Activated T-helper 17 cell treated with anti-CD3 and anti-CD28 coated beads, Interleukin-2, amount 50 U/mL, for 72 hours (primary cell): Measurements from ENCODE around the gene SLC16A5. TPM values are rescaled to one million over a fixed set of nuclear protein-coding genes. Genes with fewer than 3 reads are reported as not detected.
"Not testable (repeated sequence)": the region's sequence is repeated elsewhere in the genome, so short reads cannot be mapped to it uniquely, and the experiment has no call there.

Experiments used
- ATAC-seq: fragments of 150-1000 bp; cut with Tn5 transposase; replicated peaks from 2 replicates; pipeline ENCODE4 v1.10.0; 2021; ENCODE audit warnings: mild to moderate bottlenecking, moderate library complexity
- H3K27ac Mint-ChIP-seq: one replicate; pipeline ENCODE4 v1.8.0; 2022; ENCODE audit warnings: mixed read lengths
- H3K27me3 Mint-ChIP-seq: one replicate; pipeline ENCODE4 v1.8.0; 2022; ENCODE audit warnings: mixed read lengths
- H3K36me3 Mint-ChIP-seq: one replicate; pipeline ENCODE4 v1.8.0; 2022; ENCODE audit warnings: low read depth, mild to moderate bottlenecking, mixed read lengths
- H3K4me1 Mint-ChIP-seq: one replicate; pipeline ENCODE4 v1.8.0; 2022; ENCODE audit warnings: mixed read lengths
- H3K4me3 Mint-ChIP-seq: one replicate; pipeline ENCODE4 v1.8.0; 2022; ENCODE audit warnings: mild to moderate bottlenecking, mixed read lengths
- H3K9me3 Mint-ChIP-seq: one replicate; pipeline ENCODE4 v1.8.0; 2022; ENCODE audit warnings: mixed read lengths
- total RNA-seq, 2 donors: library from RNA; stranded (reverse); gene quantifications; one replicate each; pipeline ENCODE4 v1.2.3, GENCODE V29; 2022

The SLC16A5 gene
- total RNA-seq, 2 donors from 2014 or later: 5.4 to 14.6 TPM

DNA sequence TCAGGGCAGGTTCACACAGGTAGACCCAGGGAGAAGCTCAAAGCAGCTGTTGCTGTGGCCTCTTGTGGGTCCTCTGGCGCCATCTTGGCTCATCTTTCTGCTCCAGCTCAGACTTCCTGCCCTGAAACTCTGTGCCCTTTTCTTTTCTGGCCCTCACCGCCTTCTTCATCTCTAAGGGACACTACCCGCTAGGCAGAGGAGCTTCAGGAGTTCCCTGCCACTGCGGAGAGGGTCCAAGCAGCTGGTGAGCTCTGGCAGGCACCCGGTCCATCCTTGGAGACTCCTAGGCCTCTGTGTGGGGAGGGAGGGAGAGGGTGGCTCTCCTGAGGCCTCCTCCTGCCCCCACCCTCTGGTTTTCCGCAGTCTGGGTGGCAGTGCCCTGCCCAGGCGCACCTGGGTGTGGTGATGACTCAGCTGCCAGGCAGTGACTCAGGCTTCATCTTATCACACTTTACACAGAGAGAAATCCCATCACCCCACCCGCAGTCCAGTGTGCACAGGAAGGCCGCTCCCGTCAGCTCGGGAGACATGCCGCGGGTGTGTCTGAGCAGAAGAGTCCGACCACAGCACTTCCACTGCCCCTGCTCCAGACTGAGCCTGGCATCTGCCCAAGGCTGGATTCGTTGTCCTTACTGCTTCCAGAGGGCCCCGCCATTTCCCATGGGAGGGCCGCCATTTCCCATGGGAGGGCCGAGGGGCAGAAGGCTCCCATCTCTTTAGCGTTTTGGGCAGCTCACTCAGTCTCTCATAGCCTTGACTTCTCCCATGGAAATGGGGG is 36.5 kb downstream of the SLC16A5 start:
- Mint-ChIP-seq H3K36me3 (peaks cover 26% of the 10 kb centered on the region), H3K4me1 (peaks cover 22% of the 10 kb centered on the region), H3K4me3 (peak overlapping the region; percentile 86), H3K27ac (peak overlapping the region; percentile 95), H3K27me3 (no peaks in the 10 kb centered on the region), H3K9me3 (no peaks in the 10 kb centered on the region)
- ATAC-seq: peak; percentile 99

GRCh38 chr17:75124819-75125162 is 37.0 kb downstream of the SLC16A5 start:
- H3K27me3 Mint-ChIP-seq: no peaks in the 10 kb centered on the region
- H3K4me1 Mint-ChIP-seq: peaks cover 22% of the 10 kb centered on the region
- peaks cover 31% of the 10 kb centered on the region for H3K36me3 Mint-ChIP-seq
- H3K4me3 Mint-ChIP-seq: peak overlapping the region; percentile 86
- peak overlapping the region; percentile 95 for H3K27ac Mint-ChIP-seq
- ATAC-seq: no peak
- H3K9me3 Mint-ChIP-seq: no peaks in the 10 kb centered on the region

DNA sequence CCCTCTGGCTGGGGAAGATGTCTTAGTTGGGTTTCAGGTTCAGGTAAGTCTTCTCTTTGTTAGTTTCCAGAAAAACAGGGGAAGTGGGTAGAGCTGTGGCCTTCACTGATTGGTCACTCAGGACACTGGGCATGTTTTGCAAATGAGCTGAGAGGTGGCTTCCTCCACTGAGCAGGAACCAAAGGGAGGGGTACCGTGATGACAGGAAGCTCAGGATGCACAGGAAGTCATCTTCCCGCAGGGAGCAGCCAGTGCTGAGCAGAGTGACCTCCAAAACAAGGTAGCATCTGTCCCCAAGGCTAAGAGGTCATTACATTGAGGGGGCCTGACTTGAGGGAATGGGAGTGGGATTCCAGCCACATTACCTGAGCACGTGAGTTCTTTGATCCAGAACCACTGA is 38.2 kb downstream of the SLC16A5 start:
- H3K4me3 Mint-ChIP-seq: peak overlapping the region; percentile 49
- no peak for ATAC-seq
- peaks cover 34% of the 10 kb centered on the region for H3K36me3 Mint-ChIP-seq
- no peaks in the 10 kb centered on the region for H3K9me3 Mint-ChIP-seq
- H3K4me1 Mint-ChIP-seq: peaks cover 28% of the 10 kb centered on the region
- H3K27ac Mint-ChIP-seq: peak overlapping the region; percentile 41
- no peaks in the 10 kb centered on the region for H3K27me3 Mint-ChIP-seq

- Mint-ChIP-seq H3K36me3 (peaks cover 27% of the 10 kb centered on the region), H3K27me3 (no peaks in the 10 kb centered on the region), H3K4me1 (peaks cover 28% of the 10 kb centered on the region), H3K4me3 (no peak overlapping the region), H3K27ac (no peak overlapping the region), H3K9me3 (no peaks in the 10 kb centered on the region)
- no peak for ATAC-seq
Measured at GRCh38 chr17:75126954-75127353, 39.2 kb downstream of the SLC16A5 start.

DNA sequence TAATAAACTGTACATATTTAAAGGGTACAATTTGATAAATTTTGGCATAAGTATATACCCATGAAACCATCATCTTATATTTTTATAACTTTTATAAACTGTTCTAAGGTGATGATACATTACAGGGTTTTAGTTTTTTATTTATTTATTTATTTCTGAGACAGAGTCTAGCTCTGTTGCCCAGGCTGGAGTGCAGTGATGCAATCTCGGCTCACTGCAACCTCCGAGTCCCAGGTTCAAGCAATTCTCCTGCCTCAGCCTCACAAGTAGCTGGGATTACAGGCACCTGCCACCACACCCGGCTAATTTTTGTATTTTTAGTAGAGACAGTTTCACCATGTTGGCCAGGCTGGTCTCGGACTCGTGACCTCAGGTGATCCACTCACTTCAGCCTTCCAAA is 40.2 kb downstream of the SLC16A5 start:
- not testable (repeated sequence) for H3K27ac Mint-ChIP-seq, H3K9me3 Mint-ChIP-seq, H3K4me3 Mint-ChIP-seq, ATAC-seq, H3K27me3 Mint-ChIP-seq
- H3K36me3 Mint-ChIP-seq: peaks cover 27% of the 10 kb centered on the region
- peaks cover 28% of the 10 kb centered on the region for H3K4me1 Mint-ChIP-seq

- Mint-ChIP-seq H3K4me1 (peaks cover 27% of the 10 kb centered on the region), H3K27me3 (no peaks in the 10 kb centered on the region), H3K9me3 (no peaks in the 10 kb centered on the region), H3K36me3 (peaks cover 27% of the 10 kb centered on the region), H3K4me3 (peak overlapping the region; percentile 53), H3K27ac (no peak overlapping the region)
- ATAC-seq: no peak
Measured at GRCh38 chr17:75128694-75129505, 41.1 kb downstream of the SLC16A5 start.

- Mint-ChIP-seq H3K36me3 (peaks cover 23% of the 10 kb centered on the region), H3K4me3 (peak overlapping the region; percentile 53), H3K9me3 (no peaks in the 10 kb centered on the region), H3K27ac (peak overlapping the region; percentile 38), H3K27me3 (no peaks in the 10 kb centered on the region), H3K4me1 (peaks cover 20% of the 10 kb centered on the region)
- ATAC-seq: no peak
Measured at GRCh38 chr17:75129576-75129975, 41.8 kb downstream of the SLC16A5 start.

DNA sequence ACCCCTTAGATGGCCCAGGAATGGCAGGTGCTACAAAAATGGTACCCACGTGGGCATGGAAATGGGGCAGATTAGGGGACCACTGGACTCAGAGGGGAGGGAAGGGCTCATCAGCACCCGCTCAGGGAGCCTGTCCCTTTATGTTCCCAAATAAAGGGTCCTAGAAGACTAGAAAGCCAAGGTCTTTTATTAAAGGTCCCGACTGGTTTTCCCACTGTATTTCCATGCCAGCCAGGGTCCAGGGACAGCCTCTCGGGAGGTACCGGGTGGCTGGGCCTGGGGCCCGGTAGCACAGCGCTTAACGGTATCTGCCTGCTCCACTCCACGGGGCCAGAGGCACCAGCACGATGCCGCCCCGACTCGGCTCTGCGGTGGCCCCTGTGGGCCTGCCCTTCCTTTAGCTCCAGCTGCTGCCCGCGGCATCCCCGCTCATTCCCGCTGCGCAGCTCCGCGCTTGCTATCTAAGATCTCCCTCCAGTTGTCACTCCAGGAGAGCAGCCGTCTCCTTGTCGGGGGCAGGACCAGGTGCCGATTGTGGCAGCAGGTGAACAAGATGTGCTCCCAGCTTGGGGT is 42.4 kb downstream of the SLC16A5 start:
- no peak for ATAC-seq
- H3K4me3 Mint-ChIP-seq: peak overlapping the region; percentile 85
- peaks cover 15% of the 10 kb centered on the region for H3K4me1 Mint-ChIP-seq
- no peaks in the 10 kb centered on the region for H3K27me3 Mint-ChIP-seq
- peak overlapping the region; percentile 86 for H3K27ac Mint-ChIP-seq
- peaks cover 23% of the 10 kb centered on the region for H3K36me3 Mint-ChIP-seq
- no peaks in the 10 kb centered on the region for H3K9me3 Mint-ChIP-seq

- H3K4me1 Mint-ChIP-seq: peaks cover 12% of the 10 kb centered on the region
Measured at GRCh38 chr17:75130632-75131277, 43.0 kb downstream of the SLC16A5 start.

GRCh38 chr17:75131278-75132017 is 43.7 kb downstream of the SLC16A5 start, which contains the start of gene NT5C:
TSS of gene NT5C (minus strand) at chr17:75131742. CDS start at chr17:75131707, 35 bp downstream.
- Mint-ChIP-seq H3K36me3 (peaks cover 36% of the 10 kb centered on the region), H3K4me1 (peaks cover 6% of the 10 kb centered on the region), H3K4me3 (peak within 1 kb of the TSS; percentile 85), H3K27ac (peak within 1 kb of the TSS; percentile 88), H3K9me3 (no peaks in the 10 kb centered on the region), H3K27me3 (no peaks in the 10 kb centered on the region)
- ATAC-seq: peak; percentile 94

More at GRCh38 chr17:75130632-75131277, 43.0 kb downstream of the SLC16A5 start:
- Mint-ChIP-seq H3K9me3 (no peaks in the 10 kb centered on the region), H3K27ac (peak overlapping the region; percentile 86), H3K27me3 (no peaks in the 10 kb centered on the region), H3K36me3 (peaks cover 29% of the 10 kb centered on the region), H3K4me3 (peak overlapping the region; percentile 85)
- ATAC-seq: peak; percentile 39

- peaks cover 43% of the 10 kb centered on the region for H3K36me3 Mint-ChIP-seq
- peak overlapping the region; percentile 85 for H3K4me3 Mint-ChIP-seq
- H3K27ac Mint-ChIP-seq: peak overlapping the region; percentile 88
- not testable (repeated sequence) for H3K4me1 Mint-ChIP-seq, H3K9me3 Mint-ChIP-seq, ATAC-seq, H3K27me3 Mint-ChIP-seq
Measured at GRCh38 chr17:75132018-75133000, 44.6 kb downstream of the SLC16A5 start.

DNA sequence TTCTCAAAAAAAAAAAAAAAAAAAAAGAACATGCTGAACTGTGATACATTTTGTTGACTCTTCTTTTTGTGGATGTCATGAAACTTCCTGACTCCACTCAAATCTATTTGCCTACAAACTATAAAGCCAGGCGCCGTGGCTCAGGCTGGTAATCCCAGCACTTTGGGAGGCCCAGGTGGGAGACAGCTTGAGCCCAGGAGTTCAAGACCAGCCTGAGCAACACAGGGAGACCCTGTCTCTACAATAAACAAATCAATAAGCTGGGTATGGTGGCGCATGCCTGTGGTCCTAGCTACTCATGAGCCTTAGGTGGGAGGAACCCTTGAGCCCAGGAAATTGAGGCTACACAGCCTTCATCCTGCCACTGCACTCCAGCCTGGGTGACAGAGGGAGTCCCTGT is 45.2 kb downstream of the SLC16A5 start:
- ATAC-seq: no peak
- peaks cover 6% of the 10 kb centered on the region for H3K4me1 Mint-ChIP-seq
- H3K27me3 Mint-ChIP-seq: no peaks in the 10 kb centered on the region
- H3K27ac Mint-ChIP-seq: no peak overlapping the region
- H3K36me3 Mint-ChIP-seq: peaks cover 47% of the 10 kb centered on the region
- H3K9me3 Mint-ChIP-seq: no peaks in the 10 kb centered on the region
- H3K4me3 Mint-ChIP-seq: peak overlapping the region; percentile 85
